NCI-H2081 (cell line): ENCODE data around the gene CPN2.

Experiments
- DNase-seq, 2 experiments: peaks; one replicate each; lab custom pipeline; 2025; lab: John Stamatoyannopoulos, UW

CPN2 gene

GRCh38 chr3:194293546-194294198, 57.5 kb downstream of the CPN2 start:
- no peak for DNase-seq

GRCh38 chr3:194292331-194292730, 58.8 kb downstream of the CPN2 start:
- DNase-seq, result no peak
